PC-9 (cell line): Measurements from ENCODE around the gene PHYHD1. TPM values are rescaled to one million over a fixed set of nuclear protein-coding genes. Genes with fewer than 3 reads are reported as not detected.
A peak's percentile ranks its signal among the peaks of the same experiment; 100 is the strongest.

Experiments
- BruUV-seq: library from RNA; stranded (reverse); fragments of 400-500 nt; replicated peaks from 2 replicates; lab custom pipeline; 2021; lab: Mats Ljungman, UMichigan
- CTCF ChIA-PET: fragments of 300-600 bp; sonication (Branson Sonifier 250); formaldehyde crosslinking; loops from one replicate; lab custom pipeline; 2022; ENCODE audit warnings: antibody characterized with exemption; lab: Charles Lee
- POLR2A ChIA-PET: fragments of 300-600 bp; sonication (Branson Sonifier 250); formaldehyde crosslinking; loops from one replicate; lab custom pipeline; 2022; ENCODE audit warnings: antibody characterized with exemption; ENCODE audit not compliant: unreplicated experiment; lab: Charles Lee
- DNase-seq, 2 experiments: peaks; one replicate each; pipeline versions ENCODE4 v3.0.0 to v3.0.0-alpha.2; 2015 to 2022; ENCODE audit warnings: mixed read lengths in 1 of 2
- H2AFZ ChIP-seq: fragments of 200-600 bp; sonication (generic); 2 replicates; pipeline ENCODE4 v1.8.1; 2017; ENCODE audit warnings: antibody characterized with exemption
- H3F3A ChIP-seq: fragments of 200-600 bp; sonication (generic); 2 replicates; pipeline ENCODE4 v1.8.1; 2017; ENCODE audit warnings: antibody characterized with exemption, mild to moderate bottlenecking, low read depth; ENCODE audit not compliant: insufficient read depth
- H3K27ac ChIP-seq: fragments of 200-600 bp; sonication (generic); 2 replicates; pipeline ENCODE4 v1.6.1; 2016; ENCODE audit warnings: mixed run types
- H3K27me3 ChIP-seq: fragments of 200-600 bp; sonication (generic); 2 replicates; pipeline ENCODE4 v1.6.1; 2016; ENCODE audit warnings: low read depth, mixed run types; ENCODE audit not compliant: insufficient read depth
- H3K36me3 ChIP-seq: fragments of 200-600 bp; sonication (generic); 2 replicates; pipeline ENCODE4 v1.6.1; 2016; ENCODE audit warnings: low read depth, mixed run types
- H3K4me1 ChIP-seq: fragments of 200-600 bp; sonication (generic); replicated peaks from 2 replicates; pipeline ENCODE4 v1.6.1; 2016; ENCODE audit warnings: mixed run types; ENCODE audit not compliant: insufficient read depth
- H3K4me2 ChIP-seq: fragments of 200-600 bp; sonication (generic); 2 replicates; pipeline ENCODE4 v1.6.1; 2017; ENCODE audit warnings: mixed run types
- H3K4me3 ChIP-seq: fragments of 200-600 bp; sonication (generic); 2 replicates; pipeline ENCODE4 v1.6.1; 2016; ENCODE audit warnings: mixed run types
- H3K79me2 ChIP-seq: fragments of 200-600 bp; sonication (generic); 2 replicates; pipeline ENCODE4 v1.6.1; 2017; ENCODE audit warnings: low read depth, mixed run types
- H3K9me2 ChIP-seq: fragments of 200-600 bp; sonication (generic); 2 replicates; pipeline ENCODE4 v1.8.1; 2017; ENCODE audit warnings: mild to moderate bottlenecking; ENCODE audit not compliant: insufficient read depth
- H3K9me3 ChIP-seq: fragments of 200-600 bp; sonication (generic); 2 replicates; pipeline ENCODE4 v1.8.1; 2016; ENCODE audit warnings: low read depth; ENCODE audit not compliant: insufficient read depth
- H4K20me1 ChIP-seq: fragments of 200-600 bp; sonication (generic); 2 replicates; pipeline ENCODE4 v1.8.1; 2017; ENCODE audit not compliant: insufficient read depth
- EZH2 ChIP-seq: fragments of 200-600 bp; sonication (generic); IDR thresholded peaks from 2 replicates; pipeline ENCODE4 v1.8.0; 2017; ENCODE audit warnings: antibody characterized with exemption, low read depth
- intact Hi-C: fragments of 100-400 bp; cut with micrococcal nuclease; formaldehyde crosslinking; loops from one replicate; pipeline ENCODE4 v1.10.0; 2022; ENCODE audit not compliant: unreplicated experiment
- total RNA-seq: library from RNA; stranded (reverse); gene quantifications from 2 replicates; pipeline ENCODE4 v1.2.3, GENCODE V29; 2021
- TF ChIP-seq, protein P1 (sequence below): fragments of 200-600 bp; sonication (generic); conservative IDR thresholded peaks from 2 replicates; pipeline ENCODE4 v1.6.1; 2017; ENCODE audit warnings: mixed run types, antibody characterized with exemption, mild to moderate bottlenecking, moderate library complexity

Gene PHYHD1
- total RNA-seq, 1 experiment from 2014 or later: 4.2 TPM

GRCh38 chr9:128893354-128893753 is 27.4 kb upstream of the PHYHD1 start:
- H3F3A ChIP-seq: peaks cover 28% of the 10 kb centered on the region; the same call in 1 of the 2 replicates
- H3K27ac ChIP-seq: peak overlapping the region; percentile 79; the same call in 1 of the 2 replicates
- peak overlapping the region; percentile 67 for H3K4me2 ChIP-seq
- peaks cover 37% of the 10 kb centered on the region for H3K79me2 ChIP-seq
- H2AFZ ChIP-seq: no peak overlapping the region
- no peak overlapping the region for H3K4me3 ChIP-seq
- intact Hi-C loops: loop anchor here (2.0 kb wide), 2 partner anchors 19 to 35 kb away; no protein-coding TSS in a partner anchor
- H3K4me1 ChIP-seq: peaks cover 30% of the 10 kb centered on the region
- ChIA-PET POLR2A (no interaction called here), CTCF (no interaction called here)
- H3K9me3 ChIP-seq: no peaks in the 10 kb centered on the region
- no peak for DNase-seq
- peaks cover 17% of the 10 kb centered on the region; the same call in 1 of the 2 replicates for H3K36me3 ChIP-seq
- no peaks in the 10 kb centered on the region for H3K27me3 ChIP-seq
- H4K20me1 ChIP-seq: no peaks in the 10 kb centered on the region
- H3K9me2 ChIP-seq: no peaks in the 10 kb centered on the region
- no peak for TF ChIP-seq EZH2
- TF ChIP-seq, protein P1, sequence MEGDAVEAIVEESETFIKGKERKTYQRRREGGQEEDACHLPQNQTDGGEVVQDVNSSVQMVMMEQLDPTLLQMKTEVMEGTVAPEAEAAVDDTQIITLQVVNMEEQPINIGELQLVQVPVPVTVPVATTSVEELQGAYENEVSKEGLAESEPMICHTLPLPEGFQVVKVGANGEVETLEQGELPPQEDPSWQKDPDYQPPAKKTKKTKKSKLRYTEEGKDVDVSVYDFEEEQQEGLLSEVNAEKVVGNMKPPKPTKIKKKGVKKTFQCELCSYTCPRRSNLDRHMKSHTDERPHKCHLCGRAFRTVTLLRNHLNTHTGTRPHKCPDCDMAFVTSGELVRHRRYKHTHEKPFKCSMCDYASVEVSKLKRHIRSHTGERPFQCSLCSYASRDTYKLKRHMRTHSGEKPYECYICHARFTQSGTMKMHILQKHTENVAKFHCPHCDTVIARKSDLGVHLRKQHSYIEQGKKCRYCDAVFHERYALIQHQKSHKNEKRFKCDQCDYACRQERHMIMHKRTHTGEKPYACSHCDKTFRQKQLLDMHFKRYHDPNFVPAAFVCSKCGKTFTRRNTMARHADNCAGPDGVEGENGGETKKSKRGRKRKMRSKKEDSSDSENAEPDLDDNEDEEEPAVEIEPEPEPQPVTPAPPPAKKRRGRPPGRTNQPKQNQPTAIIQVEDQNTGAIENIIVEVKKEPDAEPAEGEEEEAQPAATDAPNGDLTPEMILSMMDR: no peak
- BruUV-seq: no TSS peak

DNA sequence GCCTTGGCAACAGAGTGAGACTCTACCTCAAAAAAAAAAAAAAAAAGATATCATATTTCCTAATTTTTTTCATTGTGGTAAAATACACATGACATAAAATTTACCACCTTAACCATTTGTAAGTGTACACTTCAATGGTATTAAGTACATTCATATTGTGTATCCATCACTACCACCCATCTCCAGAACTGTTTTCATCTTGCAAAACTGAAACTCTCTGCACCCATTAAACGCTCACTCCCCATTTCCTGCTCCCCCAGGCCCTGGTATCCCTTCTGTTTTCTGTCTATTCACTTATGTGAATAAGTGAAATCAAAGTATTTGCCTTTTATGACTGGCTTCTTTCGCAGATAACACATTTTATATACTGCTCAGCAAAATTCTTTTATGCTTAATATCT is 26.0 kb upstream of the PHYHD1 start:
- POLR2A ChIA-PET: no interaction called here
- intact Hi-C loops: no loop called here
- TF ChIP-seq EZH2: no peak
- TF ChIP-seq, protein P1: no peak
- no peak for DNase-seq
- Histone ChIP-seq H3K4me3 (no peak overlapping the region), H3F3A (peaks cover 31% of the 10 kb centered on the region; the same call in 1 of the 2 replicates), H3K36me3 (peaks cover 17% of the 10 kb centered on the region; the same call in 1 of the 2 replicates), H3K9me2 (no peaks in the 10 kb centered on the region), H3K9me3 (no peaks in the 10 kb centered on the region), H4K20me1 (no peaks in the 10 kb centered on the region), H2AFZ (no peak overlapping the region), H3K79me2 (peaks cover 29% of the 10 kb centered on the region), H3K4me1 (peaks cover 44% of the 10 kb centered on the region), H3K27me3 (no peaks in the 10 kb centered on the region), H3K27ac (no peak overlapping the region), H3K4me2 (no peak overlapping the region)
- no TSS peak for BruUV-seq
- CTCF ChIA-PET: no interaction called here

DNA sequence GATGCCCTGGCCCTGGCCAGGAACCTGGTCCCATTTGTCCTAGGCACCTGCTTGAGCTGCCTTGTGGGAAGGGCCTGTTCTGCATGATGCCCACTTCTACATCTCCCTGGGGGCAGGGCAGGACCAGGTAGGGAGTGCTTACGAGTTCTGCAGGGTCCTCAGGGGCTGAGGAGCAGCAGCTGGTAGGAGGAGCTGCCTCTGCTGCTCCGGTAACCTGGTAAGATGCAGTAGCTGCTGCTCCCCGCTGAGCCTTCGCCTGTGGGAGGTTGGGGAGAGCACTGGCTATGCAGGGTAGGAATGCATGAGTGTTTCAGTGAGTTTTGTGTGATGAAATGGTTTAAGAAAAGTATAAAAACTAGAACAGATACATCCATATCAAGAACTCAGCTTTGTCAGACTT is 25.2 kb upstream of the PHYHD1 start:
- H2AFZ ChIP-seq: no peak overlapping the region
- intact Hi-C loops: no loop called here
- H3K4me3 ChIP-seq: no peak overlapping the region
- peaks cover 39% of the 10 kb centered on the region; the same call in 1 of the 2 replicates for H3F3A ChIP-seq
- peaks cover 23% of the 10 kb centered on the region for H3K79me2 ChIP-seq
- BruUV-seq: no TSS peak
- POLR2A ChIA-PET: interaction anchor here (0.6 kb wide), 1 partner anchor 391 kb away, joined by 3 read pairs; the partner anchor contains the start of gene GLE1
- H3K9me3 ChIP-seq: no peaks in the 10 kb centered on the region
- DNase-seq: no peak
- TF ChIP-seq, protein P1: no peak
- no peak for TF ChIP-seq EZH2
- H3K4me1 ChIP-seq: peaks cover 52% of the 10 kb centered on the region
- CTCF ChIA-PET: interaction anchor here (0.6 kb wide), 1 partner anchor 16 kb away, joined by 3 read pairs; no protein-coding TSS in a partner anchor
- H3K36me3 ChIP-seq: peaks cover 17% of the 10 kb centered on the region; the same call in 1 of the 2 replicates
- H3K4me2 ChIP-seq: no peak overlapping the region
- H3K27me3 ChIP-seq: no peaks in the 10 kb centered on the region
- H3K9me2 ChIP-seq: no peaks in the 10 kb centered on the region
- H3K27ac ChIP-seq: no peak overlapping the region
- H4K20me1 ChIP-seq: no peaks in the 10 kb centered on the region
